ENCODE data around the gene TUBA1A. TPM values are rescaled to one million over a fixed set of nuclear protein-coding genes. Genes with fewer than 3 reads are reported as not detected.
"Not testable (repeated sequence)": the region's sequence is repeated elsewhere in the genome, so short reads cannot be mapped to it uniquely, and the experiment has no call there.

Gene TUBA1A
- polyA plus RNA-seq, 1 experiment, result 1,918 TPM

GRCh38 chr12:49189731-49190716 lies 1.1 kb upstream of the TUBA1A start:
- no peak overlapping the region for H3K27ac ChIP-seq (ENCODE audit: low read depth, low read length)

GRCh38 chr12:49188201-49188915 lies 522 bp downstream of the TUBA1A start:
- Histone ChIP-seq H3K9me3 (ENCODE audit: control insufficient read depth, insufficient read depth, low read length) (peaks cover 3% of the 10 kb centered on the region; the same call in 1 of the 2 replicates), H3K4me3 (ENCODE audit: low read depth, low read length) (peak overlapping the region; percentile 94), H3K27me3 (ENCODE audit: control insufficient read depth, insufficient read depth, low read length) (no peaks in the 10 kb centered on the region), H3K27ac (ENCODE audit: low read depth, low read length) (peak overlapping the region; percentile 94)
- CTCF ChIA-PET, result interaction anchor here (1.0 to 2.4 kb wide), 5 partner anchors 34 to 116 kb away, joined by 3 to 9 read pairs (median 4); no protein-coding TSS in a partner anchor
- POLR2A ChIA-PET, result interaction anchor here (0.6 to 4.7 kb wide), 16 partner anchors 10 to 435 kb away, joined by 3 to 65 read pairs (median 5); partner anchors contain the start of genes PRPF40B, TROAP and TUBA1B
- no peak for DNase-seq (ENCODE audit: low read depth, low spot score)
- TF ChIP-seq CTCF (IDR thresholded peaks at IDR 0.05; ENCODE audit: low read depth, low read length), result no peak

More at GRCh38 chr12:49189731-49190716, 1.1 kb upstream of the TUBA1A start:
- TF ChIP-seq CTCF (IDR thresholded peaks at IDR 0.05; ENCODE audit: low read depth, low read length), result no peak
- peaks cover 3% of the 10 kb centered on the region; the same call in 1 of the 2 replicates for H3K9me3 ChIP-seq (ENCODE audit: control insufficient read depth, insufficient read depth, low read length)
- peak overlapping the region; percentile 50 for H3K4me3 ChIP-seq (ENCODE audit: low read depth, low read length)
- H3K27me3 ChIP-seq (ENCODE audit: control insufficient read depth, insufficient read depth, low read length), result no peaks in the 10 kb centered on the region
- POLR2A ChIA-PET, result interaction anchor here (0.7 to 4.7 kb wide), 5 partner anchors 12 to 76 kb away, joined by 3 to 65 read pairs (median 9); partner anchors contain the start of gene TUBA1B
- DNase-seq (ENCODE audit: low read depth, low spot score), result no peak
- CTCF ChIA-PET, result interaction anchor here (0.7 to 1.9 kb wide), 7 partner anchors 43 to 168 kb away, joined by 3 to 8 read pairs (median 4); no protein-coding TSS in a partner anchor

- Histone ChIP-seq H3K9me3 (ENCODE audit: control insufficient read depth, insufficient read depth, low read length) (peaks cover 3% of the 10 kb centered on the region; the same call in 1 of the 2 replicates), H3K4me3 (ENCODE audit: low read depth, low read length) (peak overlapping the region; percentile 94), H3K27me3 (ENCODE audit: control insufficient read depth, insufficient read depth, low read length) (no peaks in the 10 kb centered on the region), H3K27ac (ENCODE audit: low read depth, low read length) (no peak overlapping the region)
- ChIA-PET CTCF (interaction anchor here (1.5 to 2.4 kb wide), 2 partner anchors 36 to 48 kb away, joined by 9 read pairs; no protein-coding TSS in a partner anchor), POLR2A (interaction anchor here (0.6 to 4.7 kb wide), 6 partner anchors 9 to 79 kb away, joined by 3 to 65 read pairs (median 36); partner anchors contain the start of gene TUBA1B)
- no peak for DNase-seq (ENCODE audit: low read depth, low spot score)
- no peak for TF ChIP-seq CTCF (IDR thresholded peaks at IDR 0.05; ENCODE audit: low read depth, low read length)
These were observed 1.7 kb downstream of the TUBA1A start for GRCh38 chr12:49187184-49187583.

- H3K27ac ChIP-seq (ENCODE audit: low read depth, low read length); DNase-seq (ENCODE audit: low read depth, low spot score); H3K27me3 ChIP-seq (ENCODE audit: control insufficient read depth, insufficient read depth, low read length); H3K9me3 ChIP-seq (ENCODE audit: control insufficient read depth, insufficient read depth, low read length); CTCF ChIA-PET: not testable (repeated sequence)
- POLR2A ChIA-PET, result interaction anchor here (4.7 kb wide), 1 partner anchor 47 kb away, joined by 52 read pairs; no protein-coding TSS in a partner anchor
- peak overlapping the region; percentile 94 for H3K4me3 ChIP-seq (ENCODE audit: low read depth, low read length)
These were observed 2.6 kb downstream of the TUBA1A start for GRCh38 chr12:49186307-49186706.

GRCh38 chr12:49184697-49185096 lies 4.2 kb downstream of the TUBA1A start:
- H3K4me3 ChIP-seq (ENCODE audit: low read depth, low read length), result peak overlapping the region; percentile 20; the same call in 1 of the 2 replicates
- H3K9me3 ChIP-seq (ENCODE audit: control insufficient read depth, insufficient read depth, low read length); CTCF ChIA-PET; H3K27ac ChIP-seq (ENCODE audit: low read depth, low read length); H3K27me3 ChIP-seq (ENCODE audit: control insufficient read depth, insufficient read depth, low read length); DNase-seq (ENCODE audit: low read depth, low spot score): not testable (repeated sequence)
- POLR2A ChIA-PET, result interaction anchor here (0.8 to 2.1 kb wide), 2 partner anchors 31 to 54 kb away, joined by 9 to 11 read pairs; partner anchors contain the start of gene TUBA1B

GRCh38 chr12:49183214-49183950 lies 5.5 kb downstream of the TUBA1A start:
- POLR2A ChIA-PET, result interaction anchor here (0.6 to 2.1 kb wide), 3 partner anchors 8 to 53 kb away, joined by 3 to 11 read pairs (median 4); partner anchors contain the start of gene TUBA1B
- H3K27ac ChIP-seq (ENCODE audit: low read depth, low read length); H3K9me3 ChIP-seq (ENCODE audit: control insufficient read depth, insufficient read depth, low read length); H3K27me3 ChIP-seq (ENCODE audit: control insufficient read depth, insufficient read depth, low read length); DNase-seq (ENCODE audit: low read depth, low spot score); H3K4me3 ChIP-seq (ENCODE audit: low read depth, low read length): not testable (repeated sequence)
- CTCF ChIA-PET, result interaction anchor here (0.6 to 1.0 kb wide), 2 partner anchors 52 to 53 kb away, joined by 3 read pairs; no protein-coding TSS in a partner anchor

Measured in AG04450 (cell line).